CD4-positive, alpha-beta T cell treated with Interleukin-17A for 4 hours (primary cell): Measurements from ENCODE around the gene SHOC1.
"Not testable (repeated sequence)": the region's sequence is repeated elsewhere in the genome, so short reads cannot be mapped to it uniquely, and the experiment has no call there.

Experiments
- DNase-seq: peaks from one replicate; pipeline ENCODE4 v3.0.0-alpha.2; 2020; ENCODE audit warnings: mixed read lengths

SHOC1 gene

DNA sequence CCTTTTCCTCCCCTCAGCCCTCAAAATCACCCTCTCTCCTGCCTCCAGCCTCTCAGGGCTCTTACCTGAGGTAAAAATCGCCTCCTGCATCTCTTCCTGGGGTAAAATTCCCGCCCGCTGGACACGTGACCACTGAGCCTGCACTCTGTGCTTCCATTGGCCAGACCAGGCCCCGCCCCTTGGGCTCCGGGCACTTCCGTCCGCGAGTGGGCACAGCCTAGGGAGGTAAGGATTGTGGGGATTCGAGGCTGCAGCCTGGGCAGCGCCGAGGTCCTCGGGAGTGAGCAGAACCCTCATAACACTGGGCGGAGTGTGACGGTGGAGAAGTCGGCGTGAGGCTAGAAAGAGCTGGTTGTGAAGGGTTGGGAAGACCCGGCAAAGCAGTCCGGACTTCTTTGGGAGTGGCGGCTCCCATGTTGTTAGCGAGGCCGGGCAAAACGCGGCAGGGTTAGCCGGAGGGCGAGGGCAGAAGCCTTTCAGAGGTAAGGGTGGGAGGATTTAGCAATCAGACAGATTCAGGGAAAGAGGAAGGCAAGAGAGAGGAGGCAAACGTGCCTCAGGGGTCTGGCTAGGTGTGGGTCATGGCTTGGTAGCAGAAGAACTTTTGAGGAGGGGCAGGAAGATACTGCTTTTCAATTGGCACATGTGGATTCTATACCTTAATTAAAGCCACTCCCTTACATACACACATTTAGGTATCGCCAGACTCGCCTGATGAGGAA, at the start of gene SHOC1:
Gene SHOC1, minus strand, starts transcription at position 103 of the 722 bp plus-strand sequence. CDS start 3,519 bp downstream, outside the sequence.
- DNase-seq: no peak

DNA sequence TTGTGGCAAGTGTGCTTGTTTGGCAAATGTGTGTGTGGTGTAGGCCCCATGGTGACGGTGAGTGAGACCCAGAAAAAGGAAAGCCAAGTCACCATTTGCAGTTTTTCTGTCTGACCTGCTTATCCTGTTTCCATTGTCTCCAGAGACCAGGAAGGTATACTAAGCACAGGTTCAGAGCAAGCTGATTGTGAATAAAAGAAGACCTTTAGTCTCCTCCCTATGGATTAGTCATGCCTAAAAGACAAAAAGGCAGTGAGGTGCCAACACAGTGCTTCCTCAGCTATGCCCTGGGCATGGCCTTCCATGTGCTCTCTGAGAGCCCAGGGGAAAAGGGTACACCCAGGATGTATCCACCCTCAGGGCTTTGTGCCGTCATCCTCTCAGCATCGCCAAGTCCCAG, 49.2 kb upstream of the SHOC1 start:
- no peak for DNase-seq

DNA sequence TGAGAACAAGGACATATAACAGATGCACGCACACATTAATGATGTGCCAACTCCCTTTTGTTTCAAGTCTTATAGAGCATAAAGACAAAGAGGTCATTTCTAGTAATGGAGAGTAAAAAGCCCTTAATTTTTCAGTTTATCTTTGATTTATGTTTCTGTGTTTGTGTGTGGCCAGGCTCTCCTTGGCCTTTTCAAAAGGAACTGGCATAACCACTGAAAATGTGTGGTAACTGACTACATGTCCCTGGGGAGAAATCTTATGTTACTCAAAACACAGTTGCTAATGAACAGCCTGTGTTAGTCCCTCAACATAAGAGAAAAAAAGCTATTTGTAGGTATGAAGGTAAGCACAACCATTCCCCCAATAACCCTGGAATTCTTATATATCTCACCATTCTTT, 47.6 kb upstream of the SHOC1 start:
- DNase-seq: no peak

DNA sequence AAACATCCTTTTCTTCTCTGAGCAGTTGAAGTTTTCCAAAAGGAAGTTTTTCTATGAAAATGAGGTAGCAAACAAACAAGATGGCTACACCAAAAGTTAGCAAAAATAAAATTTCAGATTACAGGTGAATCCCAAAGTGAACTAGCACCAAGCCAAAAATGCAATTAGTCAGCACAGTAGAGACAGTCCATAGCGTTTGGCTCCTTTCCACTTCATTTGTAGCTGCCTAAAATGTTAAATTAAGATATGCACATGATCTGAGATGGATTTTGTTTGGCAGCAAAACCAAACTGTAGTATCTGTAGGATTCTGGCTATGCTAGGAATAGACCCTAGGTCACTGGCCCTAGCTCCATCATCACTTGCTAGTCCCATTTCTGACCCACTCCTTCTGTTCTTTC, 45.7 kb upstream of the SHOC1 start:
- DNase-seq: no peak

DNA sequence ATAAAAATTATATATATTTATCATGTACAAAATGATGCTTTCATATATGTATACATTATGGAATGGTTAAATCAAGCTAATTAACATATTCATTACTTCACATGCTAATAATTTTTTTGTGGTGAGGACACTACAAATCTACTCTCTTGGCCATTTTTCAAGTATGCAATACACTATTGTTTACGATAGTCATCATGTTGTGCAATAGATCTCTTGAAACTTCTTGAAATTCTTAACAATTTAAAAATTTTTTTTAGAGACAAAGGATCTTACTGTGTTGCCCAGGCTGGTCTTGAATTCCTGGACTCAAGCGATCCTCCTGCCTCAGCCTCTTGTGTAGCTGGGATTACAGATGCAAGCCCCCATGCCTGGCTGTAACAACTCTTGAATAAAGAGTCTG, 45.2 kb upstream of the SHOC1 start:
- DNase-seq: no peak

DNA sequence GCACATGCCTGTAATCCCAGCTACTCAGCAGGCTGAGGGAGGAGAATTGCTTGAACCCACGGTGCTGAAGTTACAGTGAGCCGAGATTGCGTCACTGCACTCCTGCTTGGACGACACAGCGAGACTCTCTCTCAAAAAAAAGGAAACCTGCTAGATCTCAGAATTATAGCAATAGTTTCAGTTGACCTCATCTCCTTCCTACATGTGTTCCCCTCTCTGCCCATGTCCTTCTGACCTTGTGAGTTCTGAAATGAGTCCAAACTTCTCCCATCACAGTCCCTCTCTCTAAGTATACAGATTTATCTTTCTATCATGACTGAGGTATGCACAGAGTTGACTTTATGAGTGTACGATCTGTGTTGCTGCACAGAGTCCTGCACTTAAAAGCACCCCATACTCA, 44.6 kb upstream of the SHOC1 start:
- DNase-seq: no peak

DNA sequence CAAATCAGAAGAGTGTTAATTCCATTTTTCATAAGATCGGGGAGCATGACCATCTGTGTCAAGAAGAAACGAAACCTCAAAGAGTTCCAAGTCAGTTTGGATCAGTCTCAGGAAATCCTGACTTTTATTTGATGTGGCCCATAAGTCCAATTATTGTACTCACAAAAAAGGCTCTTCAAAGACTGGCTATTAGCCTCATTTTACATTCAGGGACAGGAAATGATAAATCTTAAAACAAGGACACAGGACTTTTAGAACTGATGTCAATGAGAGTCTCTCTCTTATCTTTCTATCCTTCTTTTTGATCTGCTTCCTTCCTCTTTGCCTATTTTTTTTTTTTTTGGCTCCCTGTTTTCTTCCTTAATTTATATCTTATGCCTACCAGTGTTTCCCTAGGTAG, 43.7 kb upstream of the SHOC1 start:
- no peak for DNase-seq

DNA sequence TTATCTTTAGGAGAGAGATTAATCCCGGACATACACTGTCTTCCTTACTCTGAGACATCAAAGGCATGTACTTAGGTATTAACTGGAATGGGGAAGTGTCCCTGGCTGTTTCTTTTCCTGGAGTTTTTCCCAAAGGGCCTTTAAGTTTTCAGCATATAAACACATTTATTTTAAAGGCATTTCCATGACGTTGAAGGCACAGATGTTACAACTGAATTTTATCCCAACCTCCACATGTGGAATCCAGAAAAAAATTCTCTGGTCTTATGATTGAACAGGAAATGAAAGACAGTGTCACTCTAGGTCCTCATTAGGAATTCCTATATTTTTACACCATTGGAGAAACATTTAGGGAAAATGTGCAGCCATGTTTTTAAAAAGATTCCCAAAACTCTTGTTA, 41.6 kb upstream of the SHOC1 start:
- DNase-seq: no peak

DNA sequence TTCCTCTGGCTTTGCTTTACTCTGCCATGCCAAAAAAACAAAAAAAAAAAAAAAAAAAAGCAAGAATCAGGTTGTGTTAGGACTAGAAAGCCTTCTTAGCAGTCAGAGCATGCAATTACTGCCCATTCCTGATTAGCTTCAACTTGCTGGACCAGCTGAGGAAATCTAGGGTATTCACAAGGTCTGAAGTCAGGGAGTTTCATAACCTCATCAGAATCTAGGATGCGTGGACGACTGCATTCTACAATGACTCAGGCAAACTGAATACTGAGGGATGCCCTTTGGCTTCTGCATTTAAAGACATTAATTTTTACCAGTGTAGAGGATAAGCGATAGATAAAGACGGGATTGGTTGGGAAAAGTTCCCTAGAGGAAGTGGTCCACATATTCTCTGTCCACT, 39.2 kb upstream of the SHOC1 start:
- DNase-seq: no peak

DNA sequence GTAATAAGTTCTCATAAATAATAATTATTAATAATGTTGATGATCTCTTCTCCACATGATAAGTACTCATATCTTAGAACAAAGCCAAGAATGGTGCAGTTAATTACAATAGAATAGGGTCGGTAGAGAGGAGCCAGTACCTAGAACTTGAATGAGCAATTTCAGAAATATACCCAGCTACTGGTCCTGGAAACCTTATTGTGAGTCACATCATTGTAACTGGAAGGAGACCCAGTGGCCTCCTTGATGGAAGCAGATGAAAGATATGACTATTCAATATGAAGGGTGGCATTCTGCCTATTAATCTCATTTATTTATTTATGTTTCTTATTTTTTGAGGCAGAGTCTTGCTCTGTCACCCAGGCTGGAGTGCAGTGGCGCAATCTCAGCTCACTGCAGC, 37.7 kb upstream of the SHOC1 start:
- no peak for DNase-seq

DNA sequence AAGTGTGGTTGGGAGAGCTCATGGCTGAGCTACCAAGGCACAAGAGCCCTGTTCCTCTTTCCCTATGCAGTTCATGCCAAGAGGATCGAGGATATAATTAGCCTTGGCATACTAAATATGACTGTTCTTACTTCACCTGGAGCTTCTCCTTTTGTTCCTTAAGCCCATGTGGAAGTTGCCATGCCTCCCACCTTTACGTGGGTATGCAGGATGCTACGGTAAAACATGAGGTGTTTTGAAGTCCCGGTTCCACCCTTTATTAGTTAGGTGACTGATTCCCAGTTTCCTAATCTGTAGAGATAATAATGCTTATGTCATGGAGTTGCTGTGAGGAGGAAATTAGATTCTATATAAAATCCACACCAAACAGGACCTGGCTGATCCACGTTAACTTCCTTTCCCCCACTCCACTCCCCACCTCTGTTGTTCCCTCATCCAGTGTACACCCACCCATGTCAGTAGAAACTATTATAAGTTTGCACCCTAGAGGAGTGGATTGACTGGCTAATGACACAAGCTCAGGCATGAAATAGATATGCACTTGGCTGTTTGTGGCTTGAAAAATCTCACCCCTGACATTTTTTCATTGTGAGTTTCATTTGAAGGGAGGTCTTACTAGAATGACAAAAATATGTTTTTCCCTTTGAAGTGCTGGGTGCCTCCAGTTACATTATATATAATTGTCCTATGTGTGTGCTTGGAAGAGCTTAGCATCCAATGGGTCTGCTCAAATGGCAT, 36.8 kb upstream of the SHOC1 start:
- no peak for DNase-seq

DNA sequence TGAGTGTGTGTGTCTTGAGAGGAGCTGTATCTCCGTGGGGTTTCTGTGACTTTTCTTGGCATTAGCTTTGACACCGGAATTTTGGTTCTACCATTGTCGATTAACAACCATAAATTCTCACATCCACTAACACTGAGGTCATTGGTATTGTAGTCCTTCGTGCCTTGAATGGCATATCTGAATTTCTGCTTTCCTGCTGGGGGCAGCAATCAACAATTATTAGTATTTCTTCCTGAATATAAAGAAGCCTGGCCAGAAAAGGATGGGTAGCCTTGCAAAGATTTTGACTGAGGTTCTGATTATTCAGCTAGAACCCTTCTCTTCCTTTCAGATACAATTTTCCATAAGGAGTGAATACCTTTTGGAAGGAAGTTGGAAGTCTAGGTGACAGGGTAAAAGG, 33.5 kb upstream of the SHOC1 start:
- peak; percentile 5 for DNase-seq

DNA sequence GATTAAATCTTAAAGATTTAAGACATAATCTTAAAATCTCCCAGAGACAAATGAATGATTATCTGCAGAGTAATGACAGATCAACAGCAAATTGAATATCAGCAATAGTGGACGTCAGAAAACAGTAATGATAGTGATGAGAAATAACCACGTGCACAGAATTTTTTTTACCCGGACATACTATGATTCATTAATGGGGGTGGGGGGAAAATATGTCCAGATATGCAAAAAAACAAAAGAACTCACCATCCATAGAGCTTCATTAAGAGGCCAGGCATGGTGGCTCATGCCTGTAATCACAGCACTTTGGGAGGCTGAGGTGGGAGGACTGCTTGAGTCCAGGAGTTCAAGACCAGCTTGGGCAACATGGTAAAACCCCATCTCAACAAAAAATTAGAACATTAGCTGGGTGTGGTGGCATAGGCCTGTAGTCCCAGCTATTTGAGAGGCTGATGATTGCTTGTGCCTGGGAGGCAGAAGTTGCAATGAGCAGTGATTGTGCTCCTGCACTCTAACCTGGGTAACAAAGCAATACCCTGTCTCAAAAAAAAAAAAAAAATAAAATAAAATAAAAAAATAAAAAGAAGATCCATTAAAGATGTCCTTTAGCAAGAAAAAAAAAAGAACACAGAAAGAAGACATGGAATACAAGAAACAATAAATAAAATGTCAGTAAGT, 30.9 kb upstream of the SHOC1 start:
- no peak for DNase-seq

DNA sequence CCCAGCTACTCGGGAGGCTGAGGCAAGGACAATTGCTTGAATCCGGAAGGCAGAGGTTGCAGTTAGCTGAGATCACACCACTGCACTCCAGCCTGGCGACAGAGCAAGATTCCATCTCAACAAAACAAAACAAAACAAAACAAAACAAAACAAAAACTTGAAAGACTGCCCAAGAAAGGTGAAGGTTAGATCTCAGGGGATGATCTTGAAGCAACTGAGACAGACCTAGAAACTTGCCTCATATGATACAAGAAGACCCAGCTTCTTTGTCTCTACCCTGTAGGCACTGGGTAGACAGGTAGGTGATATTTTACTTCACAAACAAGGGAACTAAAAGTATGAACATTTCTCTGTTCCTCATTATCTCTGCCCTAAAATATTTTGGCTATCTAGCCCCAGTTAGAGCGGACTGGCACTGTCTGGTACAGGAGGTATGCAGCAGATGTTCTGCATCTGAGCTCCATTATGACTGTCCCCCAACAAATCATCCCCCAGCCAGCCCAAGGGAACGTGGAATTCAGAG, 26.3 kb upstream of the SHOC1 start:
- no peak for DNase-seq

DNA sequence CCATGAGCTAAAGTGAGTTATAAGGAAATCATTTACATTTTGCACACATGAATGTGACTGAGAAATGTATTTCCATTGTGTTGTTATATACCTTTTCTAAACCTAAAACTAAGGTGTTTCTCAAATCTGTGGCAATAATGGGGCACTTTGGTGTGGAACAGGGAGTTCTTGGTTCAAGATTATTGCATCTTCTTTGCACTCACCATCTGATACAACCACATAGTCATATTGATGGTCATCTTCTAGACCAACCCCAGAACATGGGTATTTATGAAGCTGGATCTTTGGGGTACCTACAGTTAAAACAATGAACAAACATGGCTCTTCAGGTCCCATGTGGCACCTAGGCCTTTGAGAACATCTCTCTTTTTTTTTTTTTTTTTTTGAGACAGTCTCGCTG, 24.6 kb upstream of the SHOC1 start:
- no peak for DNase-seq

DNA sequence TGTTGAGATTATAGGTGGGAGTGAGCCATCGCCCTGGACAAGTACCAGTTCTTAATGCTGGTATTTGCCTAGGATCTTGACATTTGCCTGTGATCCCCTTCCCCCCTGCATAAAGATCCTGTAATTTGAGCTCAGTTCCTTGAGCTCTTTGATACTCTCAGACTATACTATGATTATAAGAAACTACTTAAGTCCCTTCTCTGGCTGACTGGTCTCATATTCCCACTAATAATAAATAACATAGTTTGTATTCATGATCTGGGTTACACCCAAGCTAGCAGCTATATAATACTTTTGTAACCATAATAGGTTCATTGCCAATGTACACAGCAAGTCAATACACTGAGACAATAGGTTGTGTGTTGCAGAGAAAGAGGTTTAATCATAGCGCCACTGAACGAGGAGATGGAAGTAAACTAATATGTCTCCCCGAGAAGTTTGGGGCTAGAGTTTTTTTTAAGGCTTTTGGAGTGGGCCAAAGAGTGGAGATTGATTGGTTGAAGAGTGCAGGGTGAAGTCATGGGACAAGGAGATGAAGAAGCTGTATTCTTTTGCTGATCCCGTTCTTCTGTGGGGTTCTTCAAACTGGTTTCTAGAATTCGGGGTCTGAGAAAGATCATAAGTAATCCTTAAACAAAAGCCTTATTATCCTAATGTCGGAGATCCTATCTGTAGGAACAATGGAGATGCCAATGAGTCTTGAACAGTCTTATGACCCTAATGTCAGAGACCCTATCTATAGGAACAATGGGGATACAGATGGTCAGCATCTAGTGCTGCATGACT, 20.7 kb upstream of the SHOC1 start:
- DNase-seq: no peak

DNA sequence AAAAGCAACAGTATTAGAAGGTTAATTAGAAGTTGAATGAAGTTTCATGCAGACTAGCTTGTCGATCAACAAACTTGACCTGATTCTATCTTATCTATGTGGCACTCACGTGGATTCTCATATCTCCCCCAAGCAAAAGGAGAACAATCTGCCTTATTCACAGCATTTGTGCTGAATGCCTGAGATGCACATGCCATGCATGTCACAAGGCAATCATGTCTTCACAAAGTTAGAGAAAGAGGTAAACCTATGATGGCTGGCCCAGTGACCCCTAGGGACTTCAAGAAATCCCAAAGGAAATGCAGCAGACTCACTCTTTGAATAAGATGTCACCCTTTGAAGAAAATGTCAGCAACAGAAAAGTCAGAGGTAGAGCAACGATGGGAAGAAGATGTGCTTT, 17.6 kb upstream of the SHOC1 start:
- DNase-seq: no peak

DNA sequence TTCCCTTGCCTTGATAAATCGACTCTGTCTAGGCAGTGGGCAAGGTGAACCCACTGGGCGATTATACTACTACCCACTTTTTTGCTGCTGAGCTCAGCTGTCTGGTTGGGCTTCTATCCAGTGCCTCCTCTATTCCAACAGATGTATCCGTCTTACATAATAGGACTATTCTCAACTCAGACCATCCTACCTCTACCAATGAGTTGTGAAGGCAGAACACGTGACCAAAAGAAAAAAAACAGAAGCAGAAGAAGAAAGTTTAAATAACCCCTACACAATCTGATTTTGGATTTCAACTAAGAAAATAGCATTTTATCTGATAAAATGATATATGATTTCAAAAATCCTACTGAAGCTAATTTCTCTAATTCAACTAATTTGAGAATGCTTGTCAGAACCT, 16.2 kb upstream of the SHOC1 start:
- no peak for DNase-seq

DNA sequence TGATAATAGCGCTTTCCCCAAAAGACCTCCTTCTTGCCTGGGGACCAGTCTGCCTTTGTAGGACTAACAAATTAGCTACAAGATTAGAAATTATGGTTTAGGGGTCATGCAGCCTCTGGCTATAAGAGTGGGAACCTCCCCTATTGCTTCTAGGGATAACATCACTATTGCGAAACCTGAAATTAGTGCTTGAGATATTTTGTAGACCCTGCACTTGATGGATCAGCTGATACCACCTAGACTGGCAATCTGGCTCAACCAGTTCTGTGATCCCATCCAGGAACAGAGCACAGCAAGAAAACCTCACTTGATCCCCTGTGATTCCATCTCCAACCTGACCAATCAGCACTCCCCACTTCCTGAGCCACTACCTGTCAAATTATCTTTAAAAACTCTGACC, 15.7 kb upstream of the SHOC1 start:
- DNase-seq: not testable (repeated sequence)

DNA sequence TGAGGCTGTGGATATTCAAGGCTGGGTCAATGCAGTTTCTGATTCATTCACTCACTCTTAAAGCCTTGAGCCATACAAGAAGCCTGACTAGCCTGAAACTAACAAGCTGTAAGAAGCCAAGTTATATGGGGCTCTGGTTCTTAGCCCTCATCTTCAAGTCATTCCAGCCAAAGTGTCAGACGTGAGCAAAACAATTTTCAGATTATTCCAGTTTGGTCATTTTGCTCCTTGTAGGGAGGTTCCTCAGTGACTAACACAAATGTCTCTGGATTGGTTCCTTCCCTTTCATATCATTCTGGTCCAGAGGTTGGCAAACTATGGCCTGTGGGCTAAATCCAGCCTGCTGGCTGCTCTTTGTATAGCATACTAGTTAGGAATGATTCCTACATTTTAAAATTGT, 12.5 kb upstream of the SHOC1 start:
- no peak for DNase-seq

DNA sequence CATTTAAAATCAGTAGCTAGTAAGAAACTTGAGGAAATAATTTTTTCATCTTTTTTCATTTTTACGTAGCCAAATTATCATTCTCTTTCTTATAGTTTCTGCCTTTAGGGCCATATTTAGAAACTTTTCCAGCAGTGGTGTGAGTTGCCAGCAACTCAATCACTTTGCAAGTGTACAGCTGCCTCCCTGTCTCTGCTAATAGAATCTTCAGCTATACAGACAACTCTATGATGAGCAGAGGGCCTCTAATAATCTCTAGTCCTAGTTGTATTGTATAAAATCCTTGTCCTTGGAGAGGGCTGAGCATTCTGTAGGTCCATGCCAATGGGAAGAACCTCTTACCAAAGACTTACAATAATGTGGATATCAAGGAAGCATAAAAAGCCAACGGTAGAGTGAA, 11.5 kb upstream of the SHOC1 start:
- no peak for DNase-seq

DNA sequence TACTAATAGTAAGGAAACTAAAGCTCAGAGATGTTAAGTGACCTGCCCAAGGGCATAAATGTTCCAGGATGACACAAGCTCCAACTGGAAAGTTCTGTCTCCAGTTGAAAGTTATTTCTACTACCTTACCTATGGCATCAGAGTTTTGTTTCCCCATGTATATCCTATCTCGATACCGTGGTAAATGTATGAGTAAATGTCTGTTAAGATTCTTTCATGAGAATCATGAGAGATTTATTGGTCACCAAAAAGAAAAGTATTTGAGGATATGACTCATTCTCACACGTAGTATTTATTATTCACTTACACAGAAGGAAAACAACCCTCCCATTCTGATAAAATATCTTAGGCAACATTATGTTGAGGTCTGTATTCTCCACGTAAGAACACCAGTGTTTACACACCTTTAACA, 11.1 kb upstream of the SHOC1 start:
- DNase-seq: no peak

DNA sequence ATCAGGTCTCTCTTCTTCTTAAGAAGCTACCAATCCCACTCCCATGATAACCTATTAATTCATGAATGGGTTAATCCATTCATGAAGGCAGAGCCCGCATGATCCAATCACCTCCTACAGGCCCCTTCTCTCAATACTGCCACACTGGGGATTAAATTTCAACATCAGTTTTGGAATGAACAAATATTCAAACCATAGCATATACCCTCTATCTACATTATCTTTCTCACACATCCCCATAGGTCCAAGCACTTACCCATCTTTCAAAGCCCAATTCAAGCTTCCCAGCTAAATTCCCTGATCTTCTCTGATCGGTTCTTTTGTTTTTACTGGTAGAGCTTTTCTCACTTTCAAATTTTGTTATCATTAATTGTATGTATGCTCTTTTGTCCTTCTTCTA, 10.5 kb upstream of the SHOC1 start:
- no peak for DNase-seq
